HL-60 (cell line): Measurements from ENCODE around the gene SLC26A1.

Experiments used
- GABPA ChIP-seq: IDR thresholded peaks from 2 replicates; pipeline ENCODE4 v1.6.1; 2012; ENCODE audit warnings: low read depth
- POLR2AphosphoS5 ChIP-seq: IDR thresholded peaks from 2 replicates; pipeline ENCODE4 v1.6.1; 2012; ENCODE audit warnings: low read depth
- TF ChIP-seq, protein P1 (sequence below): IDR thresholded peaks from one replicate; pipeline ENCODE4 v1.5.1; 2011; ENCODE audit warnings: low read length, control low read depth, inconsistent platforms; ENCODE audit not compliant: insufficient read depth
- TF ChIP-seq, protein P2 (sequence below): IDR thresholded peaks from 2 replicates; pipeline ENCODE4 v1.6.1; 2012; ENCODE audit warnings: low read depth; ENCODE audit not compliant: insufficient replicate concordance

DNA sequence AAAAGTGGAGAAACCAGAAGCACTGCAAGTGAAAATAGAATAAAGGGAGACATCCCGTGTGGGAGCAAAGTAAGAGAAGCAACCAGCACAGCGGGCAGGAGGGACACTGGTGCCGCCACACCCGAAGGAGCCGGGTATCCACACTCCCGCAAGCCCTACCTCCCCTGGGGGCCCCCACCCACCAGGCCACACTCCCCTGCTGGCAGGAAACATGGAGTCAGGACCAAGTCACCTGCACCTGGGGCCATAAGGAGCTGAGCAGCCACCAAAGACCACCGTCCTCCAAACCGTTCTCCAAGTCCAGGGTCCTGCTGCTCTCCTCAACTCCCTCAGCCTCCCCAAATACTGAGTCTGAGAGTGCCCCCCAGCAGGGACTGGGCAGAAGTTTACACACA, 48.7 kb upstream of the SLC26A1 start:
- TF ChIP-seq, protein P1, sequence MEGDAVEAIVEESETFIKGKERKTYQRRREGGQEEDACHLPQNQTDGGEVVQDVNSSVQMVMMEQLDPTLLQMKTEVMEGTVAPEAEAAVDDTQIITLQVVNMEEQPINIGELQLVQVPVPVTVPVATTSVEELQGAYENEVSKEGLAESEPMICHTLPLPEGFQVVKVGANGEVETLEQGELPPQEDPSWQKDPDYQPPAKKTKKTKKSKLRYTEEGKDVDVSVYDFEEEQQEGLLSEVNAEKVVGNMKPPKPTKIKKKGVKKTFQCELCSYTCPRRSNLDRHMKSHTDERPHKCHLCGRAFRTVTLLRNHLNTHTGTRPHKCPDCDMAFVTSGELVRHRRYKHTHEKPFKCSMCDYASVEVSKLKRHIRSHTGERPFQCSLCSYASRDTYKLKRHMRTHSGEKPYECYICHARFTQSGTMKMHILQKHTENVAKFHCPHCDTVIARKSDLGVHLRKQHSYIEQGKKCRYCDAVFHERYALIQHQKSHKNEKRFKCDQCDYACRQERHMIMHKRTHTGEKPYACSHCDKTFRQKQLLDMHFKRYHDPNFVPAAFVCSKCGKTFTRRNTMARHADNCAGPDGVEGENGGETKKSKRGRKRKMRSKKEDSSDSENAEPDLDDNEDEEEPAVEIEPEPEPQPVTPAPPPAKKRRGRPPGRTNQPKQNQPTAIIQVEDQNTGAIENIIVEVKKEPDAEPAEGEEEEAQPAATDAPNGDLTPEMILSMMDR, result no peak
- no peak for TF ChIP-seq POLR2AphosphoS5
- TF ChIP-seq, protein P2, sequence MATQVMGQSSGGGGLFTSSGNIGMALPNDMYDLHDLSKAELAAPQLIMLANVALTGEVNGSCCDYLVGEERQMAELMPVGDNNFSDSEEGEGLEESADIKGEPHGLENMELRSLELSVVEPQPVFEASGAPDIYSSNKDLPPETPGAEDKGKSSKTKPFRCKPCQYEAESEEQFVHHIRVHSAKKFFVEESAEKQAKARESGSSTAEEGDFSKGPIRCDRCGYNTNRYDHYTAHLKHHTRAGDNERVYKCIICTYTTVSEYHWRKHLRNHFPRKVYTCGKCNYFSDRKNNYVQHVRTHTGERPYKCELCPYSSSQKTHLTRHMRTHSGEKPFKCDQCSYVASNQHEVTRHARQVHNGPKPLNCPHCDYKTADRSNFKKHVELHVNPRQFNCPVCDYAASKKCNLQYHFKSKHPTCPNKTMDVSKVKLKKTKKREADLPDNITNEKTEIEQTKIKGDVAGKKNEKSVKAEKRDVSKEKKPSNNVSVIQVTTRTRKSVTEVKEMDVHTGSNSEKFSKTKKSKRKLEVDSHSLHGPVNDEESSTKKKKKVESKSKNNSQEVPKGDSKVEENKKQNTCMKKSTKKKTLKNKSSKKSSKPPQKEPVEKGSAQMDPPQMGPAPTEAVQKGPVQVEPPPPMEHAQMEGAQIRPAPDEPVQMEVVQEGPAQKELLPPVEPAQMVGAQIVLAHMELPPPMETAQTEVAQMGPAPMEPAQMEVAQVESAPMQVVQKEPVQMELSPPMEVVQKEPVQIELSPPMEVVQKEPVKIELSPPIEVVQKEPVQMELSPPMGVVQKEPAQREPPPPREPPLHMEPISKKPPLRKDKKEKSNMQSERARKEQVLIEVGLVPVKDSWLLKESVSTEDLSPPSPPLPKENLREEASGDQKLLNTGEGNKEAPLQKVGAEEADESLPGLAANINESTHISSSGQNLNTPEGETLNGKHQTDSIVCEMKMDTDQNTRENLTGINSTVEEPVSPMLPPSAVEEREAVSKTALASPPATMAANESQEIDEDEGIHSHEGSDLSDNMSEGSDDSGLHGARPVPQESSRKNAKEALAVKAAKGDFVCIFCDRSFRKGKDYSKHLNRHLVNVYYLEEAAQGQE, result no peak
- TF ChIP-seq GABPA, result no peak
